Caki2 (cell line): ENCODE results near the gene MORC4. TPM values are rescaled to one million over a fixed set of nuclear protein-coding genes. Genes with fewer than 3 reads are reported as not detected.

Source experiments
- DNase-seq: peaks from one replicate; pipeline ENCODE4 v3.0.0-alpha.2; 2015; ENCODE audit warnings: low read depth
- in situ Hi-C: cut with HindIII; loops from 2 replicates; pipeline ENCODE4 v1.10.0; 2016; ENCODE audit warnings: low sequenced_read_pairs, low pct_unique_long_range_greater_than_20kb, mixed read lengths
- total RNA-seq: library from RNA; depleted of rRNA; stranded (reverse); fragments of >200 nt; shearing (Covaris generic); gene quantifications from 2 replicates; pipeline ENCODE4 v1.2.3, GENCODE V29; 2014; ENCODE audit warnings: low replicate concordance

The MORC4 gene
- total RNA-seq, 1 experiment from 2014 or later: 5.3 TPM

DNA sequence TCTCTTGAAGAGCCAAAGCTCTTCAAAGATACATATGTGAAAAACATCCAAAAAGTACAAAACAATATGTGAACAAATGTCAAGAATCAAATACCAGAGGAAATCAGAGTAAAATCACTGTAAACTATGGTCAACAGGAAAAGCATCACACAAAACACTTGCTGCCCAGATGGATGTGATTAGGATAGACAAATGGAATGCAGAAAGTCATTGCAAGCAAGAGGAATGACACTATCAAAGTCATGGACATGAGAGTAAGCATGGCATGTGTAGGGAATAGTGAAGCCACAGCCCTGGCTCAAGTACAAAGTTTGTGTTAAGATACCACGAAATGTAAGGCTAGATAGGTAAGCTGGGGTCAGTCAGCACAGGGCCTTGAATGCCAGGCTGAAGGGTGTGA lies 42.2 kb downstream of the MORC4 start:
- DNase-seq: no peak
- in situ Hi-C loops: no loop called here

DNA sequence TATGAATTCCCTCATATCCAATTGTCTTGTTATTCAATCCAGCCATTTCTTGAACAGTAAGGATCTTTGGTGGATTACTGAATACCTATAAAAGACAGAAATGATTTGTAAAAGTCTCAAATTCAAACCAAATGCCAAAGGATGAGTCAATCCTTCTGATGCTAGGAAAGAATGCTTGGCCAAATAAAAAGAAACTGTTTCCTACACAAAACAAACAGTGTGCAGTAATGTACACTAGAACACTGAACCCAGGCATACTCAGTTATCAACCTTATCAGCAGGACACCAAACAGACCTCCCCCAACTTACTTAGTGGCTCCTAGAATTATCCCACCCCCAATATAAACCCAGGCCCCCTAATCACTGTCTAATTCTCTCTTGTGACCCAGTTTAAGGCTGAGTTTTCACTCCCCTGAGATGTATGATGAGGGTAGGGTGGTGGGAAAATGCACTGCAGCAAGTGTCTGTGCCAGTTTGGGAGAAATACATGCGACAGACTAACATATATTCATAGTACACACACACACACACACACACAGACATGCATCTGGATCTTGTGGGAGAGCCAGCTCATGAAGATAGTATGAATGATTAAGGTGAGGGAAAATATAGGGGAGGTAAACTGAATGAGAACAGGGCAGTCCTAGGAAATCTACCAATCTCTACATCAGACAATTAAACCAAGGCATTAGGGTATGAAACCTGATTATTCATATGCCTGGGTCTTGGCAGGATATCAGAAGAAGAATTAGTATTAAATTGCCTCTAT lies 44.8 kb downstream of the MORC4 start:
- peak; percentile 1 for DNase-seq
- in situ Hi-C loops: no loop called here

DNA sequence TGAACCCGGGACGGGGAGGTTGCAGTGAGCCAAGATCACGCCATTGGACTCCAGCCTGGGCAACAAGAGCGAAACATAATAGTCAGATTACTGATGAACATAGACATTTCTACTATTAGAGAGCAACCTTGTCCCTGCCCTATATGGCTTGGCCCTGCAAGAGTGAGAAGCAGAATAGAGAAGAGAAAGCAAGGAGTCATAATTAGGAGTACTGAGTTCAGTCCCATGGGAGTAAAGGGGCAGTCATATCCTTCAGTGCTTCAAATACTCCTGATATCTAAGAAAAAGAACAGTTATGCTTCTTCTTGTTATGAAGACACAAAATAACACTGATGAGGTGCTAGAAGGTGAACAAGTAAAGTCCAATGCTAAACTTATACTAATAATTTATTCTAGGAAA lies 46.0 kb downstream of the MORC4 start:
- DNase-seq: no peak
- in situ Hi-C loops: no loop called here

DNA sequence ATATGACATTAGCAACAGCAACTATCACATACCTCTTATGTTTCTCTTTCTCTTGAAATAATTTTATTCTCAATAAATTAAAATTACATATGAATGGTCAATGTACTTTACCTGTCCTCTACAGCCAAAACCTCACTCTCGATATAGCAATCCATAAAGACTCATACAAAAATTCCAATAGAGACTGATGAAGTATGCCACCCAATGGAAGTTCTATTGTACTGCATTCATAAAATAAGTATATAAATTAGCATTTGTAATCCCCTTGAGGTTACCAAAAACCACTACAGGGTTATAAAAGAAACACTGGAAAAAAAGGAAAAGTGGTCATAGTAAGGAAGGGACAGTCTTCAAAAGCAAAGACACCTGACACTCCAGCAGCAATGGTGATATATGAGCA lies 47.0 kb downstream of the MORC4 start:
- in situ Hi-C loops: no loop called here
- DNase-seq: no peak

DNA sequence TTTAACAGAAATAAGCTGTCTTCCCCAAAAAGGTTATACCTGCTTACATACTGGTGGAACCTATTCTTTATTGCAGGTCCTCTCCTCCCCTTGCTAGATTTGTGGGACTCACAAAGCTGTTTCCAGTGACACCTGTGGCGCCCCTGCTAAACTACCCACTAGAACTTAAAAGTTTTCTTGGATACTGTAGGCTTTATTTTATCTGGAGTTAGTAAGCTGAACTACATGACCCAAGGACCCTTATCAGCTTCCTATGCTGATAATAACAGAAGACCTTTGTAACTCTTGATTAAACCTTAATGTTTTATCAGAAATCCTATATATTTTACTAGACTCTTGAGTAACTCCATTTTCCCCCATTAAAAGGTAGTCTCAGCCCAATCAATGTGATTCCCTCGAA lies 47.5 kb downstream of the MORC4 start:
- no peak for DNase-seq
- in situ Hi-C loops: no loop called here

DNA sequence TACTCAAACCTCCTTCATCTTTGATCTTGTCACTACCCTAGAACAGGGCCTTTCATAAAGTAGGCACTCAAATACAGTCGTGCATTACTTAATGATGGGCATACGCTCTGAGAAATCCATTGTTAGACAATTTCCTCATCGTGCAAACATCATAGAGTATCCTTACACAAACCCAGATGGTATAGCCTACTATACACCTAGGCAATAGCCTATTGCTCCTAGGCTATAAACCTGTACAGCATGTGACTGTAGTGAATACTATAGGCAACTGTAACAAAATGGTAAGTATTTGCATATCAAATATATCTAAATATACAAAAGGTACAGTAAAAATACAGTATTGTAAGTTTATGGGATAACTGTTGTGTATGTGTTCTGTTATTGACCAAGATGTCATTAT lies 47.9 kb downstream of the MORC4 start:
- in situ Hi-C loops: no loop called here
- DNase-seq: no peak

DNA sequence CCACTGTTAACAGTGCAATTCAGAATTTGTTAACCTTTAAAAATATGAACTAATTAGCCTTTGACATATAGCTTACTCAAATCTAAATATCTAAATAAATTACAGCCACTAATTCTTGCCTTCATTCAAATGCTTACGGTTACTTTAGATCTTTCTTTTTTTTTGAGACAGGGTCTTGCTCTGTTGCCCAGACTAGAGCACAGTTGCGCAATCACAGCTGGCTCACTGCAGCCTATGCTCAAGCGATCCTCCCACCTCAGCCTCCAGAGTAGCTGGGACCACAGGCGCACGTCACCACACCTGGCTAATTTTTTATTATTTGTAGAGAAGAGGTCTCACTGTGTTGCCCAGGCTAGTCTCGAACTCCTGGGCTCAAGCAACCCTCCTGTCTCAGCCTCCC lies 48.8 kb downstream of the MORC4 start:
- DNase-seq: no peak
- in situ Hi-C loops: no loop called here

DNA sequence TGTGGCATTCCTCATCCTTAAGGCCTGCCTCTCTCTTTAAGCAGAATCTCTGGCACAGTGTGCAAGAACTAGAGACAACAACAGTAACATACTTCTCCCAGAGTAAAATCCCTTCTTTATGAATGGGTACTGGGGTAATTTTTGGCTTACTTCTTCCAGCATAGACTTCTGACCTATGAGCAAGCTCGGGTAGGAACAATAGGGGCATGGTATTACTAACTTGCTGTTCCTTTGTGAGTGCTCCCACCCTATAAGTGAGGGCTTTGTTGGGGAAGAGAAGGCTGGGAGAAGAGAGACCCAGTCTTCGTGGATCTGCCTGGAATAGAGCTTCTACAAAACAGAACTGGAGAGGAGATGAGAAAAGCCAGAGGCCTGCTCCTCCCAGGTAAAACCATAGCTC lies 49.6 kb downstream of the MORC4 start:
- in situ Hi-C loops: no loop called here
- DNase-seq: no peak

DNA sequence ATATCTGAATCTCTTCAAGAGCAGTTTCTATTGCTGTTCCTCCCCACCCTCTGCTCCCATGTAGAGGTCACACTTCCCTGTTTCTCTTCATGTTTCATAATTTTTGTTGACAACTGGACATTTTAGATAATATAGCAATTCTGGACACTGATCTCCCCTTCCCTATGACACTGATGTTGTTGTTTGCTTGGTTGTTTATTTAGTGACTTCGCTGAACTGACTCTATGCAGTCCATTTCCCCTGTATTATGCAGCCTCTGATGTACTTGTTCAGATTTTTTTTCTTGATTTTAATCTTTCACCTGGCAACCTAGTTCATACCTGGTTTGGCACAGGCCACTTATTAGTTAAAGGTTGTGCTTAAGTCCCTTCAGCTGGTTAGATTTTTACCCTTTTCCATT lies 50.6 kb downstream of the MORC4 start:
- no peak for DNase-seq
- in situ Hi-C loops: no loop called here

DNA sequence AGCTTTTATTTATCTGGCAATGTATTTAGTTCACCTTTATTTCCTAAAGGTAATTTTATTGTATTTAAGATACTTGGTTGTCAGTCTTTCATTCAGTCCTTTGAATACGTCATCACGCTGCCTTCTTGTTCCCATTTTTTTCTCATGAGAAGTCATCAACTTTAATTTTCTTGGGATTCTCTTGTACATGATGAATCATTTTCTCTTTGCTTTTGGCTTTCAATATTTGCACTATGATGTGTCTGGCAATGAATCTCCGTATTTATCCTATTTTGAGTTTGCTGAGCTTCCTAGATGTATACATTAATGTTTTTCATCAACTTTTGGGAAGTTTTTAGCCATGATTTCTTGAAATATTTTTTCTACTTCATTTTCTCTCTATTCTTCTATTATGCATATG lies 51.4 kb downstream of the MORC4 start:
- in situ Hi-C loops: no loop called here
- DNase-seq: no peak

DNA sequence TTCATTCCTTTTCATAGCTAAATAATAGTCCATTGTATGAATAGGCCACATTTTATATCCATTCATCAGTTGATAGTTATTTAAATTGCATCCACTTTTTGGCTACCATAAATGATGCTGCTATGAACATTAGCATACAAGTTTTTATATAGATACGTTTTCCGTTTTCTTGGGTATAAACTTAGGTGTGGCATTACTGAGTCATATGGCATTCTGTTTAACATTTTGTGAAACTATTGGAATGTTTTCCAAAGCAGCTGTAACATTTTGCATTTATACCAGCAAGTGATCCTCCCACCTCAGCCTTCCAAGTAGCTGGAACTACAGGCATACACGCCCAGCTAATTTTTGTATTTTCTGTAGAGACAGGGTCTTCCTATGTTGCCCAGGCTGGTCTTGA lies 53.5 kb downstream of the MORC4 start:
- in situ Hi-C loops: no loop called here
- no peak for DNase-seq

DNA sequence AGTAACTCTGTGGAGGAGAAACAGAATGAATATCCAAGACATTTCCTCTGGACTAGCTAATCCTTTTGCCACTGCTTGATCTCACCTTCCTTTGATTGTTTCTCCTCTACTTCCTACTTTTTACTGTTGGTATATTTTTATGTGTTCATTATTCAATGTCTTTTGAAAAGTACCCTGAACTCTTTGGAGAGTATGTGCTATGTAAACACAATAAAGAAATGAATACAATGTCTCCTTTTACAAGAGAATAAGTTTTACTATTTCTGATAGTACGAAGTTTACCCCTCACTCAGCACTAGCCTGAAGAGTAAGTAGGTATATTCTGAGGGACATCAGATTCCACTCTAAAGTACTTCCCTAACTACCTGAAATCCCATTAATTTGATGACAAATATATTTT lies 59.9 kb downstream of the MORC4 start:
- DNase-seq: no peak
- in situ Hi-C loops: no loop called here

DNA sequence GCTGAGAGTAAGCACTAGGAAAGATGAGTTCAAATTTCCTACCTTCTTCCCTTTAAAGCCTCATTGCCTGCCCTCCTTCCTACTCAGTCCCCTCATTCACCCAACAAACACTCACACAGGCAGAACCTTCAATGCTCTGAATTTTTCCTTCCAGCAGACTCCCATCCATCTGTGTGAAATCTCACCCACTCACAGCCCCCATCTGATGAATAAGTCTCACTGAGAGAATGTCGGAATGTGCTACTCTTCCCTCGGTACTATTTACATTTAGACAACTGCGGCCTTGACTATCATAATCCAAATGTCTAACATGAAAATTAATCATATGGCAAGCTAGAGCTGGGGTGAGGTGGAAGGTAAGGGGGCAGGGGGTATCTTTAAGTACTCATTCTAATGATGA lies 60.4 kb downstream of the MORC4 start:
- DNase-seq: no peak
- in situ Hi-C loops: no loop called here

DNA sequence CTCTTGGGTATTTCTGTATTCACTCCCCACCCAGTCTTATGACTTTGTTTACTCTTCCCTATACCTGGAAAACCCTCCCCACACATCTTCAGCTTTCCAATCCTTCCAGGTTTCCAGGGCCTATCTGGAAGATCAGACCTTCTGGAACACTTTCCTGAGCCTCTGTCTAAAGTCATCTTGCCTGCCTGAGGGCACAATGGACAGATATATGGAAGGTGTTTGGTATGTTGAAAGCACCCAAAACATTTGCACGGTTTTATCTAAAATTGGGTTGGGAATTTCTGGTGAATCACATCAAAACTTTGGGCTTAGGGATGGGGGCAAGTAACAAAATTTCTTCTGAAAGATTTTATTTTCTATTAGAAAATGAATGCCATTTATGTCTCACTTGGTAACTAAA lies 63.8 kb downstream of the MORC4 start:
- no peak for DNase-seq
- in situ Hi-C loops: no loop called here

DNA sequence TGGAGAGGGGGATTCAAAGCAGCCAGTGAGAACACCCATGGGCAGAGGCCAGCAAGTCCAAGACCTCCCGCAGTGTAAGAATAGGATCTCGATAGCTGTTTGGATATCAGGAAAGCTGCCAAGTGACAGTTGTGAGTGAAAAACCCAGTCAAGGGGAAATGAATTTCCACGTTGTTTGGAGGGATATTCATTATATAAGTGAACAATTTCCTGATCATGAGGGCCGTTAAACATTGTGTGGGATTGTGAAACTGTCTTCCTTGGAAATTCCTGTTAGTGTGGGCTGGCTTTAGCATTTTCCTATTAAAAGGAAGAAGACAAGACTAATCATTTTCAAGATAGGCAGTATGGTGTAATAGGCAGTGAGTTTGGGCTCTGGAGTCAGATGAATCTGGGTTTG lies 64.8 kb downstream of the MORC4 start:
- peak; percentile 66 for DNase-seq
- in situ Hi-C loops: no loop called here

DNA sequence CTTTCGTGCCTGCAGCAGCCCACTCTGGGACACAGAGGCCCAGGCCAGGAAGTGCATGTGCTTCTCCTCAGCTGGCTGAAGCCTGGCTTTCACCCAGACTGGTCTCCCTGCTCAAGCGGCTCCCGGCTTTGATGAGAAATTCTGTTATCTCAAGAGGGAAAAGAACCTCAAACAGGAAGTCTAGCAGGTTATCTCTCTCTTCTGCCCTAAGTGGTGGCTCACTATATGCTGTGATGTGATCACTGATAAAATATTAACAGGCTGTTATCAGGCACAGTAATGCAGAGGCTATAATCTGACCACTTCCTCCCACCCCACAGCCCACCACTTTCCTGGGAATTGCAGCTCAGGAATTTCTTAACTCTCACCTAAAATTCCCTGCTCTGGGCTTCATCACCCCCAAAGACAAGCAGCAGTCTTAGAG lies 66.5 kb downstream of the MORC4 start:
- in situ Hi-C loops: no loop called here

DNA sequence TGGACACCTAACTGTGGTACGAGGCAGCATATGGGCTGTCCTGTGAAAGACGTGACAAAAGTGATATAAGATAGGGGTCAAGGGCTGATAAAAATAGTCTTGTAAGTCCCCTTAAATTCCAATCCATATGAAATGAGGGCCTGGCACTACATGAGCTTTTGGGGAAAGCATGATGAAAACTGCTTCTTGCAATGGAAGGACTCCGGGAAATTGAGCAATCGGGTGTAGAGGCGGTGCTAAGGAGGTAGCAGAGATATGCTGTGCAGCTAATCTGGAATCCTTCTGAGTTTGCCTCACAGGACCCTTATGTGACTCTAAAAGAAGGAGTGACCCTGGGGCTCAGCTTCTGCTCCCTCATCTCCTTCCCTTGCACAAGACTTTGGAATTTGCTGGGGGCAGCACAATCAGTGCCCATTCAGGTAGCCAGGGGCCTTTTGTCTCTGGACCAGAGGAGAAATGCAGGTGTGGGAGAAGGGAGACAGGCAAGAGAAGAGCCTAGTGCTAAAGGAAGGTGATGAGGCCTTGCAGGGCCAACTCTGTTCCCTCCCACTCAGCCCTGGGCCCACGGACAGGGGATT lies 67.0 kb downstream of the MORC4 start:
- in situ Hi-C loops: no loop called here
- DNase-seq: no peak

More for the DNA sequence above, 66.5 kb downstream of the MORC4 start:
- DNase-seq: peak; percentile 69

DNA sequence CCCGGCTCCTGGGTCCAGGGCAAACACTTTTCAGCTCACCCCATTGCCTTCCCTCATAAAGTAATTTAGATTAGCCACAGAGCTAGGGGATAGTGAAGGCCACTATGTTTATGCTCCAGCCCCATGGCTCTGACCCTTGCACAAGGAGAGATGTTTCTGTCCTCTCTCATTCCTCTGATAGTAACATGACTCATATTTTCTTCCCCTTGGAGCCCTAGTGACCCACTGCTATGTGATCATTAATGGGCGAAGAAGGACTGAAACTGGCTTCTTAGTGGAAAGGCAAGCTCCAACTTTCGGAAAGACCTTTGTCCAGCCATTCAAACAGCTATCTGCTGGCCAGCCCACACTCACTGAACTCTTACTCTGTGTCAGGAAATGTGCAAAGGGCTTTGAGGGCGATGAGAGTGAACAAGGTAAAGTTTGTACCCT lies 67.5 kb downstream of the MORC4 start:
- peak; percentile 16 for DNase-seq
- in situ Hi-C loops: no loop called here

DNA sequence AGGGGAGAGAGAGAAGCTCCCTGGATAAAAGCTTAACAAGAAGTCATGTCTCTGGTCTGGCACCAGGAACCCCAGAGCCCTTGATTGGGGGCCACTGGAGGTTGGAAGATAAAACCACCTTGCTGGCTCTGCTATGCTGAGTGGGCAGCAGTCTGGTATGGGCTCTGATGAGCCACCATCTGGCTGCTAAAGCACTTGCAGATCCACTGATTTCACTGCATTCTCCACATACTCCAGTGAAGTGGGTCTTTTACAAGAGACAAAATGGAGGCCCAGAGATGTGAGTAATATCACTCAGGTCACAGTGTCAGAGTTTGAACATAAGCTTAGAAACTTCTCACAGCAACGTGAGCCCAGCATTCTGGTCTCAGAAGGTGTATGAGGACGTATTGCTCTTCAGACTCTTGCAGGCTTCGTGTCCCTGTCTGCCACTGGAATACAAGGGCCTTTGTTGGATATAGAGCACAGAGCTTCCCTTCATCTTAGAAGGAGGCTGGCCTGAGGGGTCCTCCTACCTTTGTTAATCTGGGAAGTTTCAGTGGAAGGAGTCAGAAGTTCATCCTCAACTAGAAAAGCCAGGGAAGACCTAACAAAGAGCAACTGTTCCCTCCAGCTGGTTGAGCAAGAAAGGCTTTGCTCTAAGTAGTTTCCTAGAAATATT lies 68.1 kb downstream of the MORC4 start:
- DNase-seq: peak; percentile 16
- in situ Hi-C loops: no loop called here

DNA sequence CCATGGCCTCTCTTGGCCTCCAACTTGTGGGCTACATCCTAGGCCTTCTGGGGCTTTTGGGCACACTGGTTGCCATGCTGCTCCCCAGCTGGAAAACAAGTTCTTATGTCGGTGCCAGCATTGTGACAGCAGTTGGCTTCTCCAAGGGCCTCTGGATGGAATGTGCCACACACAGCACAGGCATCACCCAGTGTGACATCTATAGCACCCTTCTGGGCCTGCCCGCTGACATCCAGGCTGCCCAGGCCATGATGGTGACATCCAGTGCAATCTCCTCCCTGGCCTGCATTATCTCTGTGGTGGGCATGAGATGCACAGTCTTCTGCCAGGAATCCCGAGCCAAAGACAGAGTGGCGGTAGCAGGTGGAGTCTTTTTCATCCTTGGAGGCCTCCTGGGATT lies 71.8 kb downstream of the MORC4 start:
- DNase-seq: no peak
- in situ Hi-C loops: no loop called here
